Measurements from ENCODE around the gene KRTAP6-2. TPM values are rescaled to one million over a fixed set of nuclear protein-coding genes. Genes with fewer than 3 reads are reported as not detected.

The KRTAP6-2 gene
- total RNA-seq, 1 donor from 2014 or later = not detected

GRCh38 chr21:30563072-30563471 is 35.6 kb downstream of the KRTAP6-2 start:
- no peak for TF ChIP-seq CTCF (IDR thresholded peaks at IDR 0.05)
- Histone ChIP-seq H3K4me1 (no peaks in the 10 kb centered on the region), H3K36me3 (no peaks in the 10 kb centered on the region), H3K27ac (no peak overlapping the region), H3K27me3 (no peaks in the 10 kb centered on the region), H3K9me3 (no peaks in the 10 kb centered on the region), H3K4me3 (no peak overlapping the region)
- intact Hi-C loops (cut with DNase I) = no loop called here
- DNase-seq (ENCODE audit: extremely low spot score in 2 of 2) = no peak

- no peaks in the 10 kb centered on the region for H3K27me3 ChIP-seq
- TF ChIP-seq POLR2A (IDR thresholded peaks at IDR 0.05) (no peak), CTCF (IDR thresholded peaks at IDR 0.05) (no peak), POLR2AphosphoS5 (IDR thresholded peaks at IDR 0.05; ENCODE audit: insufficient read depth in 1 of 2, low read depth in 1 of 2) (no peak)
- no peaks in the 10 kb centered on the region for H3K4me1 ChIP-seq
- H3K27ac ChIP-seq = no peak overlapping the region
- H3K9me3 ChIP-seq = no peaks in the 10 kb centered on the region
- intact Hi-C loops (cut with DNase I) = no loop called here
- H3K4me3 ChIP-seq = no peak overlapping the region
- H3K36me3 ChIP-seq = no peaks in the 10 kb centered on the region
- DNase-seq (ENCODE audit: extremely low spot score in 2 of 2) = no peak
Measured at GRCh38 chr21:30561957-30562356, 36.7 kb downstream of the KRTAP6-2 start.

GRCh38 chr21:30561264-30561895 is 37.3 kb downstream of the KRTAP6-2 start, which contains the start of gene KRTAP19-7:
TSS of gene KRTAP19-7 (minus strand) at chr21:30561314. CDS start at chr21:30561289, 25 bp downstream.
- Histone ChIP-seq H3K36me3 (no peaks in the 10 kb centered on the region), H3K4me3 (no peak within 1 kb of the TSS), H3K27ac (no peak within 1 kb of the TSS), H3K27me3 (no peaks in the 10 kb centered on the region), H3K9me3 (no peaks in the 10 kb centered on the region), H3K4me1 (no peaks in the 10 kb centered on the region)
- intact Hi-C loops (cut with DNase I) = no loop called here
- no peak for TF ChIP-seq POLR2A (IDR thresholded peaks at IDR 0.05)
- no peak for TF ChIP-seq POLR2AphosphoS5 (IDR thresholded peaks at IDR 0.05; ENCODE audit: insufficient read depth in 1 of 2, low read depth in 1 of 2)
- no peak for TF ChIP-seq CTCF (IDR thresholded peaks at IDR 0.05)
- no peak for DNase-seq (ENCODE audit: extremely low spot score in 2 of 2)

GRCh38 chr21:30555095-30555494 is 43.6 kb downstream of the KRTAP6-2 start:
- no peak for DNase-seq (ENCODE audit: extremely low spot score in 2 of 2)
- no peak overlapping the region for H3K27ac ChIP-seq
- no peaks in the 10 kb centered on the region for H3K36me3 ChIP-seq
- intact Hi-C loops (cut with DNase I) = no loop called here
- TF ChIP-seq POLR2A (IDR thresholded peaks at IDR 0.05) (no peak), CTCF (IDR thresholded peaks at IDR 0.05) (no peak), POLR2AphosphoS5 (IDR thresholded peaks at IDR 0.05; ENCODE audit: insufficient read depth in 1 of 2, low read depth in 1 of 2) (no peak)
- H3K27me3 ChIP-seq = no peaks in the 10 kb centered on the region
- no peak overlapping the region for H3K4me3 ChIP-seq
- H3K4me1 ChIP-seq = no peaks in the 10 kb centered on the region
- H3K9me3 ChIP-seq = no peaks in the 10 kb centered on the region

GRCh38 chr21:30552782-30553181 is 45.9 kb downstream of the KRTAP6-2 start:
- no peak overlapping the region for H3K27ac ChIP-seq
- intact Hi-C loops (cut with DNase I) = no loop called here
- no peak for DNase-seq (ENCODE audit: extremely low spot score in 2 of 2)
- H3K4me3 ChIP-seq = no peak overlapping the region
- H3K4me1 ChIP-seq = no peaks in the 10 kb centered on the region
- H3K27me3 ChIP-seq = no peaks in the 10 kb centered on the region
- TF ChIP-seq POLR2A (IDR thresholded peaks at IDR 0.05) = no peak
- TF ChIP-seq CTCF (IDR thresholded peaks at IDR 0.05) = no peak
- H3K36me3 ChIP-seq = no peaks in the 10 kb centered on the region
- no peaks in the 10 kb centered on the region for H3K9me3 ChIP-seq

Small RNA genes within 50 kb of the gene (small RNA-seq; reads per million reads assigned to genes)
- gene KRTAP20-1 = not detected
- gene KRTAP20-3 = not detected
- not detected for gene KRTAP20-4
- not detected for gene KRTAP22-1
- gene KRTAP22-2 = not detected

Other genes with a start within 250 kb of the KRTAP6-2 start
- gene KRTAP13-2, start 226.6 kb downstream of the KRTAP6-2 start, total RNA-seq = not detected
- gene KRTAP13-1, start 202.9 kb downstream of the KRTAP6-2 start, total RNA-seq = not detected
- not detected for gene KRTAP13-3, start 173.0 kb downstream of the KRTAP6-2 start, total RNA-seq
- gene KRTAP13-4, start 168.7 kb downstream of the KRTAP6-2 start, total RNA-seq = not detected
- not detected for gene KRTAP15-1, start 158.6 kb downstream of the KRTAP6-2 start, total RNA-seq
- not detected for gene KRTAP19-1, start 118.5 kb downstream of the KRTAP6-2 start, total RNA-seq
- gene KRTAP19-2, start 111.5 kb downstream of the KRTAP6-2 start, total RNA-seq = not detected
- gene KRTAP19-3, start 106.9 kb downstream of the KRTAP6-2 start, total RNA-seq = not detected
- not detected for gene KRTAP19-4, start 101.7 kb downstream of the KRTAP6-2 start, total RNA-seq
- not detected for gene KRTAP19-5, start 96.8 kb downstream of the KRTAP6-2 start, total RNA-seq
- not detected for gene KRTAP19-6, start 57.0 kb downstream of the KRTAP6-2 start, total RNA-seq
- gene KRTAP19-7, start 37.6 kb downstream of the KRTAP6-2 start, total RNA-seq = not detected
- not detected for gene KRTAP22-2, start 8.5 kb downstream of the KRTAP6-2 start, total RNA-seq
- gene KRTAP6-3, start 6.5 kb downstream of the KRTAP6-2 start, total RNA-seq = not detected
- gene KRTAP22-1, start 2.2 kb upstream of the KRTAP6-2 start, total RNA-seq = not detected
- gene KRTAP6-1, start 15.0 kb upstream of the KRTAP6-2 start, total RNA-seq = not detected
- gene KRTAP20-1, start 17.5 kb upstream of the KRTAP6-2 start, total RNA-seq = not detected
- not detected for gene KRTAP20-4, start 21.7 kb upstream of the KRTAP6-2 start, total RNA-seq
- not detected for gene KRTAP20-2, start 36.3 kb upstream of the KRTAP6-2 start, total RNA-seq
- not detected for gene KRTAP20-3, start 44.0 kb upstream of the KRTAP6-2 start, total RNA-seq
- gene KRTAP21-3, start 119.9 kb upstream of the KRTAP6-2 start, total RNA-seq = not detected
- gene KRTAP21-2, start 148.4 kb upstream of the KRTAP6-2 start, total RNA-seq = not detected
- not detected for gene KRTAP21-1, start 156.5 kb upstream of the KRTAP6-2 start, total RNA-seq
- gene KRTAP8-1, start 214.4 kb upstream of the KRTAP6-2 start, total RNA-seq = not detected
- gene KRTAP7-1, start 230.9 kb upstream of the KRTAP6-2 start, total RNA-seq = not detected

Measured in vagina (tissue), 2 donors.